ENCODE results near the gene AURKB. TPM values are rescaled to one million over a fixed set of nuclear protein-coding genes. Genes with fewer than 3 reads are reported as not detected.
A peak's percentile ranks its signal among the peaks of the same experiment; 100 is the strongest.

AURKB gene
- total and polyA plus RNA-seq, 2 of the 13 experiments (the other 11 are each of a cell fraction or from before 2014, with no cell fraction given), result 29.5 to 75.3 TPM

DNA sequence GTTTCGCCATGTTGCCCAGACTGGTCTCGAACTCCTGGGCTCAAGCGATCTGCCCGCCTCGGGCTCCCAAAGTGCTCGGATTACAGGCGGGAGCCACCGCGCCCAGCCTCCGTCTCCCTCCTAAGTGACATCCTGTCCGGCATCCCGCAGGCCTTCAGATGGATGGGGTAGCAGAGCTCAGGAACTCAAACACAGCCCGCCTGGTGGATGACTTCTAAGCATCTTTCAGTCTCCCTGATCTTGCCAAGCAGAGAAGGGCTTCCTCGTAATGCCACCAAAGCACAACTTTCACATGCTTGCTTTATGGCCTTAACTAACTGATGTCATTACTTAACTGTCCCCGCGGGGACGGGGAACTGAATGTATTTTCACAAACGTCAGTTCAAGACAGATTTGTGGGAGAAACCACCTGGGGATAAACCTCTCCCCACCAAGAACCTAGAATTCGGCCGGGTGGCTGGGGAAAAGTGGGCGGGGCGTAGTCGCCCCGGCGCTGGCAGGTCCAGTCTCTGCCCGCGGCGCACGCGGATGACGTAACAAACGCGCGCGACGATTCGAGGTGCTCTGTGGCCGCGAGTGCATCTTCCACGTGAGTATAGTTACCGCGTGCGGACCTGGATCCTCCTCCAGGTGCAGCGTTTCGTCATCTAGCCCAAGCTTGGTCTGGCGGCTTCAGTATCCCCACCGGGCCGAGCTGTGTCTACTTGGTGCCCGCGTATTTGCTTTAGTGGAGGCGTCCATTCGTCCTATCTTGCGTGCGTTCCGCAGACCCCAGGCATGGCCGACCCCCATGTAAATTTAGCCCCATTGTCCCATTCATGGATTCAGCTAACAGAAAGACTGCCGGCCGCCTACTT is 38.6 kb upstream of the AURKB start, which contains the start of gene PFAS (continued):
- TF ChIP-seq, protein P1, sequence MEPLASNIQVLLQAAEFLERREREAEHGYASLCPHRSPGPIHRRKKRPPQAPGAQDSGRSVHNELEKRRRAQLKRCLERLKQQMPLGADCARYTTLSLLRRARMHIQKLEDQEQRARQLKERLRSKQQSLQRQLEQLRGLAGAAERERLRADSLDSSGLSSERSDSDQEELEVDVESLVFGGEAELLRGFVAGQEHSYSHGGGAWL (CRISPR knock-in tag; IDR thresholded peaks at IDR 0.05), result peak; percentile 86; the same call in 1 of the 2 replicates
- TF ChIP-seq EED (CRISPR knock-in tag; IDR thresholded peaks at IDR 0.05), result no peak
- TF ChIP-seq, protein P2, sequence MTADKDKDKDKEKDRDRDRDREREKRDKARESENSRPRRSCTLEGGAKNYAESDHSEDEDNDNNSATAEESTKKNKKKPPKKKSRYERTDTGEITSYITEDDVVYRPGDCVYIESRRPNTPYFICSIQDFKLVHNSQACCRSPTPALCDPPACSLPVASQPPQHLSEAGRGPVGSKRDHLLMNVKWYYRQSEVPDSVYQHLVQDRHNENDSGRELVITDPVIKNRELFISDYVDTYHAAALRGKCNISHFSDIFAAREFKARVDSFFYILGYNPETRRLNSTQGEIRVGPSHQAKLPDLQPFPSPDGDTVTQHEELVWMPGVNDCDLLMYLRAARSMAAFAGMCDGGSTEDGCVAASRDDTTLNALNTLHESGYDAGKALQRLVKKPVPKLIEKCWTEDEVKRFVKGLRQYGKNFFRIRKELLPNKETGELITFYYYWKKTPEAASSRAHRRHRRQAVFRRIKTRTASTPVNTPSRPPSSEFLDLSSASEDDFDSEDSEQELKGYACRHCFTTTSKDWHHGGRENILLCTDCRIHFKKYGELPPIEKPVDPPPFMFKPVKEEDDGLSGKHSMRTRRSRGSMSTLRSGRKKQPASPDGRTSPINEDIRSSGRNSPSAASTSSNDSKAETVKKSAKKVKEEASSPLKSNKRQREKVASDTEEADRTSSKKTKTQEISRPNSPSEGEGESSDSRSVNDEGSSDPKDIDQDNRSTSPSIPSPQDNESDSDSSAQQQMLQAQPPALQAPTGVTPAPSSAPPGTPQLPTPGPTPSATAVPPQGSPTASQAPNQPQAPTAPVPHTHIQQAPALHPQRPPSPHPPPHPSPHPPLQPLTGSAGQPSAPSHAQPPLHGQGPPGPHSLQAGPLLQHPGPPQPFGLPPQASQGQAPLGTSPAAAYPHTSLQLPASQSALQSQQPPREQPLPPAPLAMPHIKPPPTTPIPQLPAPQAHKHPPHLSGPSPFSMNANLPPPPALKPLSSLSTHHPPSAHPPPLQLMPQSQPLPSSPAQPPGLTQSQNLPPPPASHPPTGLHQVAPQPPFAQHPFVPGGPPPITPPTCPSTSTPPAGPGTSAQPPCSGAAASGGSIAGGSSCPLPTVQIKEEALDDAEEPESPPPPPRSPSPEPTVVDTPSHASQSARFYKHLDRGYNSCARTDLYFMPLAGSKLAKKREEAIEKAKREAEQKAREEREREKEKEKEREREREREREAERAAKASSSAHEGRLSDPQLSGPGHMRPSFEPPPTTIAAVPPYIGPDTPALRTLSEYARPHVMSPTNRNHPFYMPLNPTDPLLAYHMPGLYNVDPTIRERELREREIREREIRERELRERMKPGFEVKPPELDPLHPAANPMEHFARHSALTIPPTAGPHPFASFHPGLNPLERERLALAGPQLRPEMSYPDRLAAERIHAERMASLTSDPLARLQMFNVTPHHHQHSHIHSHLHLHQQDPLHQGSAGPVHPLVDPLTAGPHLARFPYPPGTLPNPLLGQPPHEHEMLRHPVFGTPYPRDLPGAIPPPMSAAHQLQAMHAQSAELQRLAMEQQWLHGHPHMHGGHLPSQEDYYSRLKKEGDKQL (CRISPR knock-in tag; IDR thresholded peaks at IDR 0.05; ENCODE audit: low read depth), result no peak
- TF ChIP-seq, protein P3, sequence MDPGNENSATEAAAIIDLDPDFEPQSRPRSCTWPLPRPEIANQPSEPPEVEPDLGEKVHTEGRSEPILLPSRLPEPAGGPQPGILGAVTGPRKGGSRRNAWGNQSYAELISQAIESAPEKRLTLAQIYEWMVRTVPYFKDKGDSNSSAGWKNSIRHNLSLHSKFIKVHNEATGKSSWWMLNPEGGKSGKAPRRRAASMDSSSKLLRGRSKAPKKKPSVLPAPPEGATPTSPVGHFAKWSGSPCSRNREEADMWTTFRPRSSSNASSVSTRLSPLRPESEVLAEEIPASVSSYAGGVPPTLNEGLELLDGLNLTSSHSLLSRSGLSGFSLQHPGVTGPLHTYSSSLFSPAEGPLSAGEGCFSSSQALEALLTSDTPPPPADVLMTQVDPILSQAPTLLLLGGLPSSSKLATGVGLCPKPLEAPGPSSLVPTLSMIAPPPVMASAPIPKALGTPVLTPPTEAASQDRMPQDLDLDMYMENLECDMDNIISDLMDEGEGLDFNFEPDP (CRISPR knock-in tag; conservative IDR thresholded peaks at IDR 0.05), result 0 out of 2 replicates have a peak, but pooled peaks have one; percentile 43
- TF ChIP-seq EHMT2 (IDR thresholded peaks at IDR 0.05; ENCODE audit: borderline replicate concordance, low read depth, low read length), result no peak
- 0 out of 2 replicates have a peak, but pooled peaks have one; percentile 33 for TF ChIP-seq ZBTB7A (CRISPR knock-in tag; IDR thresholded peaks at IDR 0.05)
- TF ChIP-seq HOXA9 (CRISPR knock-in tag; IDR thresholded peaks at IDR 0.05; ENCODE audit: borderline replicate concordance), result 0 out of 2 replicates have a peak, but pooled peaks have one; percentile 40
- TF ChIP-seq, protein P4, sequence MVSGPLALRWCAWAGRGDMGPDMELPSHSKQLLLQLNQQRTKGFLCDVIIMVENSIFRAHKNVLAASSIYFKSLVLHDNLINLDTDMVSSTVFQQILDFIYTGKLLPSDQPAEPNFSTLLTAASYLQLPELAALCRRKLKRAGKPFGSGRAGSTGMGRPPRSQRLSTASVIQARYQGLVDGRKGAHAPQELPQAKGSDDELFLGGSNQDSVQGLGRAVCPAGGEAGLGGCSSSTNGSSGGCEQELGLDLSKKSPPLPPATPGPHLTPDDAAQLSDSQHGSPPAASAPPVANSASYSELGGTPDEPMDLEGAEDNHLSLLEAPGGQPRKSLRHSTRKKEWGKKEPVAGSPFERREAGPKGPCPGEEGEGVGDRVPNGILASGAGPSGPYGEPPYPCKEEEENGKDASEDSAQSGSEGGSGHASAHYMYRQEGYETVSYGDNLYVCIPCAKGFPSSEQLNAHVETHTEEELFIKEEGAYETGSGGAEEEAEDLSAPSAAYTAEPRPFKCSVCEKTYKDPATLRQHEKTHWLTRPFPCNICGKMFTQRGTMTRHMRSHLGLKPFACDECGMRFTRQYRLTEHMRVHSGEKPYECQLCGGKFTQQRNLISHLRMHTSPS (CRISPR knock-in tag; IDR thresholded peaks at IDR 0.05; ENCODE audit: low read depth), result no peak; the same call in 1 of the 2 replicates
- no peak for TF ChIP-seq ZNF672 (CRISPR knock-in tag; IDR thresholded peaks at IDR 0.05)
- no peak for TF ChIP-seq SCMH1 (CRISPR knock-in tag; IDR thresholded peaks at IDR 0.05; ENCODE audit: borderline replicate concordance)
- no peak for TF ChIP-seq ZSCAN12 (CRISPR knock-in tag; IDR thresholded peaks at IDR 0.05)
- TF ChIP-seq ZNF788 (CRISPR knock-in tag; IDR thresholded peaks at IDR 0.05; ENCODE audit: borderline replicate concordance), result peak; percentile 66
- no peak for TF ChIP-seq GZF1 (CRISPR knock-in tag; IDR thresholded peaks at IDR 0.05)
- no peak for TF ChIP-seq NFRKB (IDR thresholded peaks at IDR 0.05)

Measured in HepG2 (cell line).